PFSK-1 (cell line): ENCODE results near the gene OBSL1.

Experiments used
- POLR2AphosphoS5 ChIP-seq: IDR thresholded peaks from 2 replicates; pipeline ENCODE4 v1.6.1; 2012; ENCODE audit warnings: low read depth, mild to moderate bottlenecking, control low read depth, low read length, moderate library complexity
- TAF1 ChIP-seq: IDR thresholded peaks from 2 replicates; pipeline ENCODE4 v1.6.1; 2012; ENCODE audit warnings: low read length, control low read depth, borderline replicate concordance; ENCODE audit not compliant: insufficient read depth
- TF ChIP-seq, protein P1 (sequence below), 2 experiments: IDR thresholded peaks; 2 replicates each; pipeline versions ENCODE4 v1.6.1 to v1.8.0; 2011 to 2012; ENCODE audit warnings: low read depth in 2 of 2, low read length in 2 of 2, control low read depth in 1 of 2, inconsistent platforms in 1 of 2, mild to moderate bottlenecking in 1 of 2, moderate library complexity in 1 of 2; ENCODE audit not compliant: insufficient read depth in 1 of 2

GRCh38 chr2:219569635-219570034 lies 1.7 kb downstream of the OBSL1 start:
- TF ChIP-seq POLR2AphosphoS5 (no peak), TAF1 (no peak)
- TF ChIP-seq, protein P1, sequence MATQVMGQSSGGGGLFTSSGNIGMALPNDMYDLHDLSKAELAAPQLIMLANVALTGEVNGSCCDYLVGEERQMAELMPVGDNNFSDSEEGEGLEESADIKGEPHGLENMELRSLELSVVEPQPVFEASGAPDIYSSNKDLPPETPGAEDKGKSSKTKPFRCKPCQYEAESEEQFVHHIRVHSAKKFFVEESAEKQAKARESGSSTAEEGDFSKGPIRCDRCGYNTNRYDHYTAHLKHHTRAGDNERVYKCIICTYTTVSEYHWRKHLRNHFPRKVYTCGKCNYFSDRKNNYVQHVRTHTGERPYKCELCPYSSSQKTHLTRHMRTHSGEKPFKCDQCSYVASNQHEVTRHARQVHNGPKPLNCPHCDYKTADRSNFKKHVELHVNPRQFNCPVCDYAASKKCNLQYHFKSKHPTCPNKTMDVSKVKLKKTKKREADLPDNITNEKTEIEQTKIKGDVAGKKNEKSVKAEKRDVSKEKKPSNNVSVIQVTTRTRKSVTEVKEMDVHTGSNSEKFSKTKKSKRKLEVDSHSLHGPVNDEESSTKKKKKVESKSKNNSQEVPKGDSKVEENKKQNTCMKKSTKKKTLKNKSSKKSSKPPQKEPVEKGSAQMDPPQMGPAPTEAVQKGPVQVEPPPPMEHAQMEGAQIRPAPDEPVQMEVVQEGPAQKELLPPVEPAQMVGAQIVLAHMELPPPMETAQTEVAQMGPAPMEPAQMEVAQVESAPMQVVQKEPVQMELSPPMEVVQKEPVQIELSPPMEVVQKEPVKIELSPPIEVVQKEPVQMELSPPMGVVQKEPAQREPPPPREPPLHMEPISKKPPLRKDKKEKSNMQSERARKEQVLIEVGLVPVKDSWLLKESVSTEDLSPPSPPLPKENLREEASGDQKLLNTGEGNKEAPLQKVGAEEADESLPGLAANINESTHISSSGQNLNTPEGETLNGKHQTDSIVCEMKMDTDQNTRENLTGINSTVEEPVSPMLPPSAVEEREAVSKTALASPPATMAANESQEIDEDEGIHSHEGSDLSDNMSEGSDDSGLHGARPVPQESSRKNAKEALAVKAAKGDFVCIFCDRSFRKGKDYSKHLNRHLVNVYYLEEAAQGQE (IDR thresholded peaks at IDR 0.05; ENCODE audit: insufficient read depth in 1 of 2, low read depth in 2 of 2, low read length in 2 of 2) = no peak
